Measurements from ENCODE around the gene ZC3H10.
"Not testable (repeated sequence)": the region's sequence is repeated elsewhere in the genome, so short reads cannot be mapped to it uniquely, and the experiment has no call there.

Gene ZC3H10, protein sequence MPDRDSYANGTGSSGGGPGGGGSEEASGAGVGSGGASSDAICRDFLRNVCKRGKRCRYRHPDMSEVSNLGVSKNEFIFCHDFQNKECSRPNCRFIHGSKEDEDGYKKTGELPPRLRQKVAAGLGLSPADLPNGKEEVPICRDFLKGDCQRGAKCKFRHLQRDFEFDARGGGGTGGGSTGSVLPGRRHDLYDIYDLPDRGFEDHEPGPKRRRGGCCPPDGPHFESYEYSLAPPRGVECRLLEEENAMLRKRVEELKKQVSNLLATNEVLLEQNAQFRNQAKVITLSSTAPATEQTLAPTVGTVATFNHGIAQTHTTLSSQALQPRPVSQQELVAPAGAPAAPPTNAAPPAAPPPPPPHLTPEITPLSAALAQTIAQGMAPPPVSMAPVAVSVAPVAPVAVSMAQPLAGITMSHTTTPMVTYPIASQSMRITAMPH

DNA sequence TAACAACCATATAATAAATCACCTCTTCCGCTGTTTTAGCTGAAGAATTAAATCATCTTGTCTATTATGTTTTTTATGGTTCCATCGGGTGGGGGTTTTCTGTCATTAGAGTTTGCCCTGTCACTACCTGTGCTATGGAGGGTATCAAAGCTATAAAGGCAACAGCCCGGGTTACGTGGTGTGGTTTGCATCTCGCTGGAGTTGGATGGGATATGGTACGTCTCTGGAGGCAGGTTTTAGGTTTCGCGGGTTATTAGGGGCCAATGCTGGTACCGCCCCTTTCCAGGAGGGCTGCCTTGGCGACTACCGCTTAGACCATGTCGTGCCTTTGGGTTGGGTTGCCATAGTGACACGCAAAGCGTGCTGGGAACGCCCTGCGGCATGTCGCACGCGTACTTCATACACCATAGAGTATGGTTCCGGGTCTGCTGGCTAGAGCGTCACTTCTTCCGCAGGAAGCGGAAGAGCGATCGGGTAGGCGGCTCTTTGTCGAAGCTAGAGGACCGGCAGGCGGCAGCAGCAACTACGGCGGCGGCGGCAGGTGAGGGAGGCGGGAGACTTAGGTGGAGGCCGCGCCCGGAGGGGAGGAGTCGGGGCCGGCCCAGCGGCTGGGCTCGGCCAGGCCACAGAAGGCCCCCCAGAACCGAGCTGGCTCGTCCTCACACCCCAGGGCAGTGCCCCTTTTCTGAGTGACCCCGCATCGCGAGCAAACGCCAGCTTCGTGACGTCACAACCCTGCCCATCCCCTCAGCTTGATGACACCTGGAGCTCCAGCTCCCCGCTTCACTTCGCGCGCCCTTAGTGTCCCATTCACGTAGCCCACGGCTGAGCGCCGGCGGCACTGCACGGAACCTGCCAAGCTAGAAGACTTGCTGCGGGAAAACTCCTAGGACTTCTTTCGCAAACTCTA, at the start of gene ZC3H10:
Gene ZC3H10 (plus strand): TSS at position 489 of the 910 bp plus-strand sequence. CDS start 2,297 bp downstream, outside the sequence.
- DNase-seq (ENCODE audit: low spot score), result peak; percentile 78

DNA sequence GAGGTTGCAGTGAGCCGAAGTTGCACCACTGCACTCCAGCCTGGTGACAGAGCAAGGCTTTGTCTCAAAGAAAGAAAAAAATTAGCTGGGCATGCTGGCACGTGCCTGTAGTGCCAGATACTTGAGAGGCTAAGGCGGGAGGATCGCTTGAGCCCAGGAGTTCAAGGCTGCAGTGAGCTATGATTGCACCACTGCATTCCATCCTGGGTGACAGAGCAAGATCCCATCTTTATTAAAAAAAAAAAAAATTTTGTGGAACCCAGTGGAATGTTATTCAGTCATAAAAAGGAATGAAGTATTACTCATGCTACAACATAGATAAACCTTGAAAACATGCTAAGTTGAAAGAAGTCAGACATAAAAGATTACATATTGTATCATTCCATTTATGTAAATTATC, 46.4 kb upstream of the ZC3H10 start:
- DNase-seq (ENCODE audit: low spot score), result no peak

DNA sequence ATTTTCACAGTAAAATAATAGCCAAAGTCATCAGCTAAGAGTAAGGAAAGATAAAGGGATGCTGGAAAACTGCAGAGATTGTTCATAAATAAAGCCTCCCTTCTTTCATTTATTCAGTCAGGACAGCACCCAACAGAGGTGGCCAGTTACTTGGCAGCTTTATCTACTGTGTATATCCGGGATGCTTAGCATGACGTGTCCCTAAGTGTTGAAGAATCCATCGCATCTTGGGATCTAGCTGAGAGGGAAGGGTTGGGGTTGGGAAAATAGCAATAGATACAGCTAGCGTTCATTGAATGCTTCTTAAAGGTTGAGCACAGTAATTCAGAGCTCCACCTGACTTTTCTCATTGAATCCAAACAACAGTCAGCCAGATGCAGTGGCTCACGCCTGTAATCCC, 43.7 kb upstream of the ZC3H10 start:
- DNase-seq (ENCODE audit: low spot score), result no peak

DNA sequence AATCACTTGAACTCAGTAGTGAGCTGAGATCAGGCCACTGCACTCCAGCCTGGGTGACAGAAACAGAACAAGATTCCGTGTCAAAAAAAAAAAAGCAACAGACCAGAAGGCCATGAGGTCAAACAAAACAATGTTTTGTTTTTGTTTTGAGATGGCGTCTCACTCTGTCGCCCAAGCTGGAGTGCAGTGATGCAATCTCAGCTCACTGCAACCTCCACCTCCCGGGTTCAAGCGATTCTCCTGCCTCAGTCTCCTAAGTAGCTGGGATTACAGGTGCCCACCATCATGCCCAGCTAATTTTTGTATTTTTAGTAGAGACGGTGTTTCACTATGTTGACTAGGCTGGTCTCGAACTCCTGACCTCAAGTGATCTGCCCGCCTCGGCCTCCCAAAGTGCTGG, 40.1 kb upstream of the ZC3H10 start:
- DNase-seq (ENCODE audit: low spot score), result not testable (repeated sequence)

DNA sequence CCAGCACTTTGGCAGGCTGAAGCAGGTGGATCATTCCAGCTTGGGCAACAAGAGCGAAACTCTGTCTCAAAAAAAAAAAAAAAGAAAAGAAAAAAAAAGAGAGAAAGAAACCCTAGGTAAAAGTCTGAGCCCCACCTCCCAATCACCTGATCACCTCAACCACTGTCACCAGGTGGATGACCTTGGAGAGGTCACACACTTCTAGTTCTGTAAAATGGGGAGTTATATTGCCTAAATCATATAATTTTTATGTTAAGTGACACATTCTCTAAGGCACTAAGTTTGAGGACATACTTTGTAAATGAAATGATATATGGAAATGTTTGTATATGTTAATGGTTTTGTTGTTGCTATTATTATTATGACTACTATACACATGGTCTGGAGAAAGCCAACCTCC, 39.6 kb upstream of the ZC3H10 start:
- no peak for DNase-seq (ENCODE audit: low spot score)

DNA sequence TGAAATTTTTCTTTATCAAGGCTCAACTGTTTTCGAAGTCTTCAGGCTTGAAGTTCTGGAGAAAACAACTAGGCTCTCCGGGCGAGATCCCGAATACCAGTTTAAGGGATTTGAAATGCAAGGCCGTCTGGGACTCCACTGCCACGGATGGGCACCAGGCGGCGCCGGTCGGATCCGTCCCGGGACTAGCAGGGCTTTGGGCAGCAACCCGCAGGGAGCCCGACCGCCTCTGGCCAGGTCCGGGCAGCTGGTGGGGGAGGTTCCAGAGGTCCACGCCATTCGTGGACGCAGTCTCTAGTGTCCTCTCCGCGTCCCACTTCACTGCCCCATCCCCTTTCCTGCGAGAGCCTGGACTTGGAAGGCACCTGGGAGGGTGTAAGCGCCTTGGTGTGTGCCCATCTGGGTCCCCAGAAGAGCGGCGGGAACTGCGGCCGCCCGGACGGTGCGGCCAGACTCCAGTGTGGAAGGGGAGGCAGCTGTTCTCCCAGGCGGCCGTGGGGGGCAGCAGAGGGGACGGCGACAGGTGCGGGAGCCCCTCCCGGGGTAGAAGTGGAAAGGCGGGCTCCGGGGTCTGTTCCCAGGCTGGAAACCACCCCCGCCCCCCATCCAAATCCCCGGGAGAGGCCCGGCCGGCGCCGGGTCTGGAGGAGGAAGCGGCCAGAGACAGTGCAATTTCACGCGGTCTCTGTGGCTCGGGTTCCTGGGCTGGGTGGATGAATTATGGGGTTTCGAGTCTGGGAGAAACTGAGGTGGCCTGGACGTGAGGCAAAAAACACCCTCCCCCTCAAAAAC, 38.9 kb upstream of the ZC3H10 start:
- peak; percentile 88 for DNase-seq (ENCODE audit: low spot score)

DNA sequence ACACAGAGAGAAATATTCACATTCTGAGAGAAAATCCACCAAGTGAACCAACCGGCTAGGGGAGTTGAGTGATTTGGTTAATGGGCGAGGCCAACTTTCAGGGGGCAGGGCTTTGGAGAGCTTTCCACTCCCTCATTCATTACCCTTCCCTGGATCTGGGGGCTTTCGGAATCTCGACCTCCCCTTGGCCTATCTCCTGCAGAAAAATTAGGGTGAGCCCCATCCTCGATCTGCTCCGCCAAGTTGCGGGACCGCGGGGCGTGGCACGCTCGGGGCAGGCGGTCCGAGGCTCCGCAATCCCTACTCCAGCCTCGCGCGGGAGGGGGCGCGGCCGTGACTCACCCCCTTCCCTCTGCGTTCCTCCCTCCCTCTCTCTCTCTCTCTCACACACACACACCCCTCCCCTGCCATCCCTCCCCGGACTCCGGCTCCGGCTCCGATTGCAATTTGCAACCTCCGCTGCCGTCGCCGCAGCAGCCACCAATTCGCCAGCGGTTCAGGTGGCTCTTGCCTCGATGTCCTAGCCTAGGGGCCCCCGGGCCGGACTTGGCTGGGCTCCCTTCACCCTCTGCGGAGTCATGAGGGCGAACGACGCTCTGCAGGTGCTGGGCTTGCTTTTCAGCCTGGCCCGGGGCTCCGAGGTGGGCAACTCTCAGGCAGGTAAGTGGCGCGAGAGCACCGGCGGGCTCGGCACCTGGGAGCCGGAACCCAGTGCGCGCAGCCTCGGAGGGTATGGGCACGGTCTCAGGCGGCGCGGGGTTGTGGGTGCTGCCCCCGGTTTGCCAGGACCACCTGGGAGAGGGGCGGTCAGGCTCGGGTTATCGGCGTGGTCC, 38.1 kb upstream of the ZC3H10 start, which contains the start of gene ERBB3:
Gene ERBB3 (plus strand): TSS at position 443 of the 833 bp plus-strand sequence. CDS start 136 bp downstream, at position 579.
- peak; percentile 86 for DNase-seq (ENCODE audit: low spot score)

DNA sequence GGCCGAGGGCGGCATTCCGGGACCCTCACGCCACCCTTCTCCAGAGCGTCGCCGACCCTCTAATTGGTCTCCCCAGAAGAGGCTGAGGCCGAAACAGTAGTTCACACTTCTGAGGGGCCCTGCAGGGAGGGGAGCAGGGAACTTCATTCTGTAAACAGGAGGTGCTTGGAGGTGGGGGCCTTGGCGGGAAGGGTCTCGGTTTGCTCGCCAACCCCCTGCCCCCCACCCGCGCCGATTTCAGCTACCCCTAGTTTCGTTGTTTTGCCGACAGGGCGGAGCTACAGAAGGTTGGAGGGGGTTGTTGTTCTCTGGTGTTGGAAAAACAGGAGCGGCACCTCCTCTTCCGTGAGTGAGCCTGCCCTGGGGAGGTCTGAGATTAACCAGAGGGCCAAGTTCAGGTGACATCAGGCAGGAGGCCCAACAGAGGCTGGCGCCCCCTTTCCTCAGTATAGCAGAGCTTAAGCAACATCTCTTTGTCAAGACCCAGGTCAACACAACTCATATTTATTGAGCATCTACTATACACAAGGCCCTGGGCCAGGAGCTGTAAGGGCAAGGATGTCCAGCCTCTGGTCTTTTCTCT, 37.4 kb upstream of the ZC3H10 start:
- peak; percentile 68 for DNase-seq (ENCODE audit: low spot score)

DNA sequence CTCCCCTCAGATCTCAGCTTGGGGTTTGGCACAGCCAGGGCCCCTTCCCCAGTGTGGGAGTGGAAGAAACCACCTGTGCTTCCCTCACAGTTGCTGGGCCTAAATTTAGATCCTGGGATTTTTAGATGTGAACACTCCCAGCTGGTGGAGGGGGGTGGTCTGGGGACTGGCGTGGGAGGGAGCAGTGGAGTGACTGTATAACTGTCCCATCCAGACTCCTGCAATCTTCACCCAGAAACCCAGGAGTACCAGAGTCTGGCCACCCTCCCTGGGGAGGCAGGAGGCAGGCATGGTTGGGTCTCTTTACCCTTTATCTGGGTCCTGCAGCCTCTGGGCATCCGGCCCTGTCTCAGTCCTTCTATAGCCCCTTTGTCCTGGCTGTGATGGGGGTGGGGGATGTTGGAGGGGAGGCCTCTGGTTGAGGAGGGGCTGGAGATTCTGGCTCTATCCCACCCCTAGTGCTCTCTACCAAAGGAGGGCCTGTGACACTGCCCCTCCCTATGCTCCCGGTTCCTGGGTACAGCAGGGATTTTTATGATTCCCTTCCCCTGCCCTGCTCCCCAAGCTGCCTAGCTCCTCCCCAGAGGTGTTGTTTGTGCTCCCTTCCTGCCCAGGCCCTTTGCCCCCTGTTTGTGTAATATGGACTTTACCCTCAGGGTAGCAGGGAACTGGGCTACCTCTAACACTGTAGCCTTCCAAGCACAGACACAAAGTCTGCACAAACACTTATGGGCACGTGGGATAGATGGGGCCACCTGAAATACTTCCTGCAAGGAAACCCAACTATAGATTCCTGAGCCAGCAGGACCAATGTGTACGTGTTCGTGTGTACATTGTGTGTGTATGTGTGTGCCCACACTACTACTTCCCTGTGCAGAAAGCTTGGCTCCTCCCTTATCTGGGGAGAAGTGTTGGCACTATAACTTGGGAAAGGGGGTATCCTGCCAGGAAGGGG, 36.4 kb upstream of the ZC3H10 start:
- DNase-seq (ENCODE audit: low spot score), result peak; percentile 85

DNA sequence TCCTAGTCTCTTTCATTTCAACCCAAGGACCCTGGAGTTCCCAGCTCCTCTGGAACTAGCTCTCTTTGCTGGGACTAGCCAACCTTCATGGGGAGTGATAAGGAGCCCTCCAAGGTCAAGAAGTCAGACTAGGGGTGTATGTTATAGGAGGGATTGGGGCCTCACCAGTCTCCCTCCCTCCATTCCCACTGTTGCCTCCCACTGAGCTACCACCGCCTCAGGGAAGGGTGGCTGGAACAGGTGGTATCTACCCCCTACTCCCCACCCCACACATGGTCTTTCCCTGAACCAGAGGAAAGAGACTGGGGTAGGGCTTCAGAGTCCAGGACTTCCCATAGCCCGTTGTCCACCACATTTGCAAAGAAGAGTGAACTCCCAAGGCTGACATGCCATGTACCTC, 35.7 kb upstream of the ZC3H10 start:
- no peak for DNase-seq (ENCODE audit: low spot score)

DNA sequence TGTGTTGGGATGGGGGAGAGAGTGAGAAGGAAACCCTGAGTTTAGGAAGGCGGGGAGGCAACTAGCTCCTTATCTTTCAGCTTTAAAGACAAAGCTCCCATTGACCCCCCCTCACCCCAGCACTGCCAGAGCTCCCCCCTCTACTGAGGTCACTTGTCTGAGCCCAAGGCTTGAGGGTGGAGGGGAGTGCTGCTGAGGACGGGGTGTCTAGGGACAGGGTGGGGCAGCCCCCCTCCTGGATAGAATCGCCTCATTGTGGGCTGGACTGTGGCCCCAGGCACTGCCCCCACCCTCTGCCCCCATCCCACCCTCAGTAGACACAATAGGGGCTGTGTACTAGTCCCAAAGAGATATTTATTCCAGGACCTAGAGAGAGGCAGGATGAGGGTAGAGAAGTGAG, 35.1 kb upstream of the ZC3H10 start:
- DNase-seq (ENCODE audit: low spot score), result no peak

DNA sequence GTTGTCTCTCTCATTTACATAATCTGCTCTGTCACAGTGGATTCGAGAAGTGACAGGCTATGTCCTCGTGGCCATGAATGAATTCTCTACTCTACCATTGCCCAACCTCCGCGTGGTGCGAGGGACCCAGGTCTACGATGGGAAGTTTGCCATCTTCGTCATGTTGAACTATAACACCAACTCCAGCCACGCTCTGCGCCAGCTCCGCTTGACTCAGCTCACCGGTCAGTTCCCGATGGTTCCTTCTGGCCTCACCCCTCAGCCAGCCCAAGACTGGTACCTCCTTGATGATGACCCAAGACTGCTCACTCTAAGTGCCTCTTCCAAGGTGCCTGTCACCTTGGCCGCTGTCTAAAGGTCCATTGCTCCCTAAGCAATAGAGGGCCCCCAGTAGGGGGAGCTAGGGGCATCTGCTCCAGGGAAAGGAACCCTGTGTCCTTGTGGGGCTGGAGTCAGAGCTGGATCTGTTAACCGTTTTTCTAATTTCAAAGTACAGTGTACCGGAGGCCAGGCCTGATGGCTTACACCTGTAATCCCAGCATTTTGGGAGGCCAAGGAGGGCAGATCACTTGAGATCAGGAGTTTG, 33.0 kb upstream of the ZC3H10 start:
- DNase-seq (ENCODE audit: low spot score), result no peak

DNA sequence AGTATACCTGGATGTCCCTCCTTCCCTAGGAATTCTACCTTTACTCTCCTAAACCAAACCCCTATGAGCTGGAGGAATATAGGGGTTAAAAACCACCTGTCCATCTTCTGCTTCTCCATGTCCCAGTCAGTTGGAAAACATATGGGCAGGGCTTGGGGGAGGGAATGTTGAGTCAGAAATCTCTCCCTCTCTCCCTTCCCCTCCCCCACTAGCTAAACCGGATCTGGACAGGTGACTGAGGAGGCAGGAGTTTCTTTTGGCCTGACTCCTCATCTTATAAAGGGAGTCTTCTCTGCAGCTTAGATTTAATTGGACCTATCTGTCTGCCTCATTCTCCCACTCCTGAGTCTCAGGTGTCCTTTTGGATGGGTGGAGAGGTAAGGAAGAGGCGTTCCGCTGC, 32.0 kb upstream of the ZC3H10 start:
- DNase-seq (ENCODE audit: low spot score), result no peak

DNA sequence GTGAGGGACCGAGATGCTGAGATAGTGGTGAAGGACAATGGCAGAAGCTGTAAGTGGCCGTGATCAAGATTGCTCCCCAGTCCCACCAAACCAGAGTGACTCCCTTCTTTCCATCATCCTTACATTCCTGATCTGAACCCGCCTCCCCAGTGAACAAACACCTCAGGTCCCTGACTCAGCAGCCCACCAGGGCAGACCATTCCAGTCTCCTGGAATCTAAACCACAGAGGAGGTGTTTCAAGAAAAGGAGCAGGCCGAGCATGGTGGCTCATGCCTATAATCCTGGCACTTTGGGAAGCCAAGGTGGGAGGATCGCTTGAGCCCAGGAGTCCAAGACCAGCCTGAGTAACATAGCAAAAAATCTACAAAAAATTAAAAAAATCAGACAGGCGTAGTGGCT, 31.5 kb upstream of the ZC3H10 start:
- no peak for DNase-seq (ENCODE audit: low spot score)

DNA sequence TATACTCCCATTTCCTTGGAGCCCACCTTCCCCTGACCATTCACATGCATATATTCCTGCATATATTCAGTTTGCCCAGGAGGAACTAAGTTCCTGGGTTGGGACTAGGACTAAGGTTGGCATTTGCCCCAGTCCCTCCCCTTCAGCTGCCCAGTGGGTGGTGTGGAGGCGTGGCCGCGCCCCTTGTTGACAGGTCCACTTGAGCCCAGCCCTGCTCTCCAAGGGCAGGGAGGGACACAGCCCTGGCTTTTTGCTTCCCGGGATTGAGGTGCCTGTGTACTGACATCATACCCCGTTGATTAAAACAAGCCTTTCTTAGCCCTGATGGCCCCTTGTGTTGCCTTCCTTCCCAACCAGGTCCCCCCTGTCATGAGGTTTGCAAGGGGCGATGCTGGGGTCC, 30.8 kb upstream of the ZC3H10 start:
- no peak for DNase-seq (ENCODE audit: low spot score)

DNA sequence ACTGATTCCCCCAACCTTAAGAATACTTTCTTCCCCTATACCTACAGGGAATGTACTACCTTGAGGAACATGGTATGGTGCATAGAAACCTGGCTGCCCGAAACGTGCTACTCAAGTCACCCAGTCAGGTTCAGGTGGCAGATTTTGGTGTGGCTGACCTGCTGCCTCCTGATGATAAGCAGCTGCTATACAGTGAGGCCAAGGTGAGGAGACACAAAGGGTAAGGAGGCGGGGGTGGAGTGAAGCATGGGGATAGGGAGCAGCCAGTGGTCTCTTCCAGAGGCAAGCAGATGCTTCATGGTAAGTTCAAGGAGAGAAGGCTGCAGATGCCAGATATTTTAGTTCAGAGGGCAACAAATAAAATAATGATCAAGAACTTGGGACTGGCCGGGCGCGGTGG, 20.3 kb upstream of the ZC3H10 start:
- DNase-seq (ENCODE audit: low spot score), result no peak

DNA sequence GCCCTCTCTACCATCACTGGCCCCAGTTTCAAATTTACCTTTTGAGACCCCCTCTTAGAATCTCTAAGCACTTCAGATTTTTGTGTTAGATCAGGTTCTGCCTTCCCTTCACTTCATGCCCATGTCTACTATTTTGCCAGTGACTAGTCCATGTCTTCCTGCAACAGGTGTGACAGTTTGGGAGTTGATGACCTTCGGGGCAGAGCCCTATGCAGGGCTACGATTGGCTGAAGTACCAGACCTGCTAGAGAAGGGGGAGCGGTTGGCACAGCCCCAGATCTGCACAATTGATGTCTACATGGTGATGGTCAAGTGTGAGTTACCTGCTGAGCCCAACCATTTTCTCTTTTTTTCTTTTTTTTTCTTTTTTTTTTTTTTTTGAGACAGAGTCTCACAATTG, 19.5 kb upstream of the ZC3H10 start:
- DNase-seq (ENCODE audit: low spot score), result no peak

DNA sequence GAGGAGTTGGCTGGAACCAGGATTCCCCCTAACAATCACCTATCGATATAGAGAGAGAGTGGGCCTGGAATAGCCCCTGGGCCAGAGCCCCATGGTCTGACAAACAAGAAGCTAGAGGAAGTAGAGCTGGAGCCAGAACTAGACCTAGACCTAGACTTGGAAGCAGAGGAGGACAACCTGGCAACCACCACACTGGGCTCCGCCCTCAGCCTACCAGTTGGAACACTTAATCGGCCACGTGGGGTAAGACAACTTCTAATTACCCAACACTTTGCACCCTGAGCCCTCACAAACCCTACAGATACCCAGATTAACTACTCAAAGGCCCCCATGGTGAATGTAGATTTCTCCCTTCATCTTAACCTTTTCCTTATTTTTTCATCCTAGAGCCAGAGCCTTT, 18.3 kb upstream of the ZC3H10 start:
- DNase-seq (ENCODE audit: low spot score), result no peak

DNA sequence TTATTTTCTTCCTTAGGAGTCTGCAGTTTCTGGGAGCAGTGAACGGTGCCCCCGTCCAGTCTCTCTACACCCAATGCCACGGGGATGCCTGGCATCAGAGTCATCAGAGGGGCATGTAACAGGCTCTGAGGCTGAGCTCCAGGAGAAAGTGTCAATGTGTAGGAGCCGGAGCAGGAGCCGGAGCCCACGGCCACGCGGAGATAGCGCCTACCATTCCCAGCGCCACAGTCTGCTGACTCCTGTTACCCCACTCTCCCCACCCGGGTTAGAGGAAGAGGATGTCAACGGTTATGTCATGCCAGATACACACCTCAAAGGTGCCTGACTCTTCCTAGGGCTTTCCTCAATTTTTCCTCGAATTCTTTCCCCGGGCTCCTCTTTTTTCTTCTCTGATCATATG, 17.0 kb upstream of the ZC3H10 start:
- DNase-seq (ENCODE audit: low spot score), result no peak

Data from HuH-7.5 (cell line).